Ramos (cell line): ENCODE measurements around the gene PRSS53.

Experiments used
- in situ Hi-C: fragments of 300-500 bp; cut with MboI; formaldehyde crosslinking; loops from one replicate; pipeline ENCODE4 v1.14.3; 2022; ENCODE audit warnings: low sequenced_read_pairs; ENCODE audit not compliant: unreplicated experiment

Gene PRSS53

DNA sequence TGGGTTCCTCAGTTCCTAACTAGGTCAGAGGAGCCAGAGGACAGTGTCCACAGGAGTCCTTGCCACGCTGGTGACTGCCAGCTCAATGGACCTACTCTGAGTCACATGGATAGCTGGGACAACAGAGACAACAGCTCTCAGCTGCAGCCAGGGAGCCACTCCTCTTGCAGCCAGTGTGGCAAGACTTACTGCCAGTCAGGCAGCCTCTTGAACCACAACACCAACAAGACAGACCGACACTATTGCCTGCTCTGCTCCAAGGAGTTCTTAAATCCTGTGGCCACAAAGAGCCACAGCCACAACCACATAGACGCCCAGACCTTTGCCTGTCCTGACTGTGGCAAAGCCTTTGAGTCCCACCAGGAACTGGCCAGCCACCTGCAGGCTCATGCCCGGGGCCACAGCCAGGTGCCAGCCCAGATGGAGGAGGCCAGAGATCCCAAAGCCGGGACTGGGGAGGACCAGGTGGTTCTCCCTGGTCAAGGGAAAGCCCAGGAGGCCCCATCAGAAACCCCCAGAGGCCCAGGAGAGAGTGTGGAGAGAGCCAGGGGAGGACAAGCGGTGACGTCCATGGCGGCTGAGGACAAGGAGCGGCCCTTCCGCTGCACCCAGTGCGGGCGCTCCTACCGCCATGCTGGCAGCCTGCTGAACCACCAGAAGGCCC lies 7.9 kb downstream of the PRSS53 start:
- in situ Hi-C loops: no loop called here

DNA sequence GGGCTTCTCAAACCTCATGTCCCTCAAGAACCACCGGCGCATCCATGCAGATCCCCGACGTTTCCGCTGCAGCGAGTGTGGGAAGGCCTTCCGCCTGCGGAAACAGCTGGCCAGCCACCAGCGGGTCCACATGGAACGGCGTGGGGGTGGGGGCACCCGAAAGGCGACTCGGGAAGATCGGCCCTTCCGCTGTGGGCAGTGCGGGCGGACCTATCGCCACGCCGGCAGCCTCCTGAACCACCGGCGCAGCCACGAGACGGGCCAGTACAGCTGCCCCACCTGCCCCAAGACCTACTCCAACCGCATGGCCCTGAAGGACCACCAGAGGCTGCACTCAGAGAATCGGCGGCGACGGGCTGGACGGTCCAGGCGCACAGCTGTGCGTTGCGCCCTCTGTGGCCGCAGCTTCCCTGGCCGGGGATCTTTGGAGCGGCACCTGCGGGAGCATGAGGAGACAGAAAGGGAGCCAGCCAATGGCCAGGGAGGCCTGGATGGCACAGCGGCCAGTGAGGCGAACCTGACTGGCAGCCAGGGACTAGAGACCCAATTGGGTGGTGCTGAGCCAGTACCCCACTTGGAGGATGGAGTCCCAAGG lies 8.6 kb downstream of the PRSS53 start:
- in situ Hi-C loops: no loop called here

- in situ Hi-C loops: no loop called here
Observed at GRCh38 chr16:31079342-31079944, 9.3 kb downstream of the PRSS53 start.

DNA sequence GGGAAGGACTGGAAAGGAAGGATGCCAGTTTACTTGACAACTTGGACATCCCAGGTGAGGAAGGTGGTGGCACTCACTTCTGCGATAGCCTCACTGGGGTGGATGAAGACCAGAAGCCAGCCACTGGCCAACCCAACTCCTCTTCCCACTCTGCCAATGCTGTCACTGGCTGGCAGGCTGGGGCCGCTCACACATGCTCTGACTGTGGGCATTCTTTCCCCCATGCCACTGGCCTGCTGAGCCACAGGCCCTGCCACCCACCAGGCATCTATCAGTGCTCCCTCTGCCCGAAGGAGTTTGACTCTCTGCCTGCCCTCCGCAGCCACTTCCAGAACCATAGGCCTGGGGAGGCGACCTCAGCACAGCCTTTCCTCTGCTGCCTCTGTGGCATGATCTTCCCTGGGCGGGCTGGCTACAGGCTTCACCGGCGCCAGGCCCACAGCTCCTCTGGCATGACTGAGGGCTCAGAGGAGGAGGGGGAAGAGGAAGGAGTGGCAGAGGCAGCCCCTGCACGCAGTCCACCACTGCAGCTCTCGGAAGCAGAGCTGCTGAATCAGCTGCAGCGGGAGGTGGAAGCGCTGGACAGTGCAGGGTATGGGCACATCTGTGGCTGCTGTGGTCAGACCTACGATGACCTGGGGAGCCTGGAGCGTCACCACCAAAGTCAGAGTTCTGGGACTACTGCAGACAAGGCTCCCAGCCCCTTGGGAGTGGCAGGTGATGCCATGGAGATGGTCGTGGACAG lies 10.0 kb downstream of the PRSS53 start:
- in situ Hi-C loops: no loop called here

- in situ Hi-C loops: no loop called here
Observed at GRCh38 chr16:31077592-31078396, 10.9 kb downstream of the PRSS53 start.

- in situ Hi-C loops: no loop called here
Observed at GRCh38 chr16:31077024-31077423, 11.7 kb downstream of the PRSS53 start.

- in situ Hi-C loops: no loop called here
Observed at GRCh38 chr16:31076319-31076718, 12.4 kb downstream of the PRSS53 start.

- in situ Hi-C loops: no loop called here
Observed at GRCh38 chr16:31074814-31075183, 13.9 kb downstream of the PRSS53 start.

DNA sequence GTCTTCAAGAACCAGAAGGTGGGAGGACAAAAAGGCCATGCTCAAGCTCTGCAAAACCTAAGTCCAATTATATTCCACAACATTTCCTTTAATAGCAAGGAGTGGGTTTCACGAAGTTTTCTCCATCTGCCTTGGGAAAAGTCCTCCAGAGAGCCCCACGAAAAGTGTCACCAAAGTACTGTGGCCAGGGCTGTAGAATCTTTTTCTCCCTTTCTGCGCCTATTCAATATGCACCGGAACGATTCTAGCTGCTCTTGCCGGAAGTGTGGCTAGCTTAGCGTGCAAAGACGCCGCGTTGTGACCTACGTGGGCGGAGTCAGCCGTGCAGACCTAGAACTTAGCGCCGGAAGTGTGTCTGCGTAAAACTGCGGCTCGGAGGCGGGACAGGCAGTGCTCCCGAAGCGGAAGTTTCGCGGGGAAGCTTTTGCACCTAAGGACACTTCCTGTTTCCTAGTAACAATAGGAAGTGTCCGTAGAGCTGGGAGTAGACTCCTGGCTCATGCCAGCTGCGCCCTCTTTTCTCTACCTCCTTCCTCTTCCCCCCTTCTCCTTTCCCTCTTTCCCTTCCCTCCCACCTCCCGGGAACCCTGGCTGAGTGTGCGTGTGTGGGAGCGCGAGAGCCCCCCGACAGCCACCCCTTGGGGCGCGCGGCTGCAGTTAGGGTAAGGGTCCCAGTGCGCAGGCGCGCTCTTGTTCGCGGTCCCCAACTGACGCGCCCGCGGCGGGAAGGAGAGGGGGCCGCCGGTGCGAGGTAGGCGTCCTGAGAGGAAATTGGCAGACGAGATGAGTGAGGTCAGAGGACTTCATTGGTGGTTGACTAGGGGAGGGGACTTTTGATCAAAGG lies 14.6 kb downstream of the PRSS53 start, which contains the start of the genes ZNF646 and ZNF668:
Gene ZNF646 (plus strand): TSS at position 453 of the 844 bp plus-strand sequence. CDS start 1,903 bp downstream, outside the sequence.
Gene ZNF668 (minus strand): TSS at position 271 of the 844 bp plus-strand sequence. CDS start 9,781 bp downstream, outside the sequence.
- in situ Hi-C loops: no loop called here

- in situ Hi-C loops: no loop called here
Observed at GRCh38 chr16:31073142-31073969, 15.4 kb downstream of the PRSS53 start.

DNA sequence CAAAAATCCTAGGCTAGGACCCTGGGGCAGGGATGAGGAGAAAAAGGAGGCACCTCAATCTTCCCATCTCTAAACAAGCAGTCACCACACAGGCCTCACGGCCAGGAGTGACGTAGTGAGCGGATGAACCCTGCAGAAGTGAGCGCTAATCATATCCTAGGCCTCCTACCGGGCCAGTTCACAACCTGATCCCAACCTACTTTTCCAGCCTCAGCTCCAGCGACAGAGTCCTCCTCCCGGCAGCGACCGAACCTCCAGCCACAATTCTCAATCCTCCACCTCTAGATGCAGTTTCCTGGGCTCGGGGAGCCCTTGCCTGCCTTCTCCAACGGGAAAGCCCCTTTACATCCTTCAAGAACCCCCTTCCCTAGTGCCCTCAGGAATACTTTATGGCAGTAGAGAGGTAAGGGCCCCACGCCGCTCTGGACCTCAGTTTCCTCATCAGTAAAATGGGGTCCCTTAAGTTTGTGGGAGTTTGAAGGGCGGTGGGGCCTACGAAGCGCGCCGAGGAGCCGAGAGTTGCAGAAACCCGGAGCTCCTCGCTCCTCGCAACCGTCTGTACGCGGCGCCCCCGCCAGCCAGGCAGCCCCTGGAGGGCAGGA lies 16.1 kb downstream of the PRSS53 start:
- in situ Hi-C loops: no loop called here

DNA sequence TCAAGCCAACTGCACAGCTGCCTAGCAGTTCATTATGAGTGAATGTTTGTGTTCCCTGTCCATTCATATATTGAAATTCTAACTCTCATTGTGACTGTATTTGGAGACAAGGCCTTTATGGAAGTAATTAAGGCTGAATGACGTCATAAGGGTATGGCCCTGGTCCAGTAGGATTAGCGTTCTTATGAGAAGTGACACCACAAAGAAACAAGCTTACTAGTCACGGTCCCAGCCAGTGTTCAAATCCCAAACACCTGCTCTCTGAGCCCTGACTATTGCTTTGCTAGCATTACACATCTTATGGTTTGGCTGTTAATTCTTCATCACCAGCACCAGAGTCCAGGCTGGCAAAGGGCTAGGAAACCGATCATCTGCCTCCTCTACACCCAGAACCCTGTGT lies 16.9 kb downstream of the PRSS53 start:
- in situ Hi-C loops: no loop called here

DNA sequence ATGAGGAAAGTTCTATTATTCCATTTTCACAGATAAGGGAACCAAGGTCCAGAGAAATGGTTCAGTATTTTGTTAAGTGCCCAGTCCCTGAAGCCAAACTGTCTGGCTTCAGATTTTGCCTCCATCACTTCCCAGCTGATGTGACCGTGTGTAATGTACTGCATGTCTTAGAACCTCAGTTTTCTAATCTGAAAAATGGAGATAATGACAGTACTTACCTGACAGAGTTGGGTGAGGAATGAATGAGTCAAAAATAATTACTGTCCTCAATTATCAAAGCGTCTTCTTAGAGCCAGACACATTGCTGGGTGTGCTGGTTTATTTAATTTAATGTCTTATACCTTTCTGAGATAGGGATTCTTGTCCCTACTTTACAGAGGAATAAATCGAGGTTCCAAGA lies 21.4 kb downstream of the PRSS53 start:
- in situ Hi-C loops: no loop called here

GRCh38 chr16:31064882-31065461 lies 23.8 kb downstream of the PRSS53 start:
- in situ Hi-C loops: no loop called here

DNA sequence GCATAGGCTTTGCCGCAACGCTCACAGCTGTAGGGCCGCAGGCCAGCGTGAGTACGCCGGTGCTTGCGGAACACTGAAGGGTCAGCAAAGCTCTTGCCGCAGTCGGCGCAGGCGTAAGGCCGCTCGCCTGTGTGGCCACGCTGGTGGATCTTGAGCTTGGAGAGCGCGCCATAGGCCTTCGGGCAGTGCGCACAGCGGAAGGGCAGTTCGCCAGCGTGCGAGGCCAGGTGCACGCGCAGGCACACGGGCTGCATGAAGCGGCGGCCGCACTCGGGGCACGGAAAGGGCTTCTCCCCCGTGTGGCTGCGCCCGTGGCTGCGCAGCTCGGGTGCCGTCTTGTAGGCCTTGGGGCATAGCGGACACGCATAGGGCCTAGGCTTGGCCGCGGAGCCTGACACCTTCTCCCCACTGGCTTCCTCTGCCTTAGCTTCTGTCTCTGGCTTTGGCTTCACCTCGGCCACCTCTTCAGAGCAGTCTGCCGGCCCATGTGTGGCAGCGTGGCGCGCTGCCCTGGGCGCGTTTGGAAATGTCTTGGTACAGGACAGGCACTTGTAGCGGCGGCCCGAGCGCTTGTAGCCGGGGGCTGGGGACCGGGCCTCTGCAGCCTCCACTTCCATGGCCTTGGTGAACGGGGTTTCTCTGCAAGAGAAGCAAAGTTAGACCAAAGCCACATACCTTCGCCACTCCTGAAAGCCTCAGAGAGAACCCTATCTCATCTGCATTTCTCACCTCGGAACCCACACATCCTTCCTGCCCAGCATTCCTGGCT lies 24.7 kb downstream of the PRSS53 start:
- in situ Hi-C loops: no loop called here

- in situ Hi-C loops: no loop called here
Observed at GRCh38 chr16:31063495-31063842, 25.3 kb downstream of the PRSS53 start.

- in situ Hi-C loops: no loop called here
Observed at GRCh38 chr16:31061813-31062440, 26.8 kb downstream of the PRSS53 start.
